DMS53 treated with DMSO at 0.1 percent for 48 hours (cell line): ENCODE data around the gene DUS1L.

Source experiments
- DNase-seq: peaks from one replicate; lab custom pipeline; 2025; ENCODE audit not compliant: unreplicated experiment; lab: John Stamatoyannopoulos, UW

Gene DUS1L

DNA sequence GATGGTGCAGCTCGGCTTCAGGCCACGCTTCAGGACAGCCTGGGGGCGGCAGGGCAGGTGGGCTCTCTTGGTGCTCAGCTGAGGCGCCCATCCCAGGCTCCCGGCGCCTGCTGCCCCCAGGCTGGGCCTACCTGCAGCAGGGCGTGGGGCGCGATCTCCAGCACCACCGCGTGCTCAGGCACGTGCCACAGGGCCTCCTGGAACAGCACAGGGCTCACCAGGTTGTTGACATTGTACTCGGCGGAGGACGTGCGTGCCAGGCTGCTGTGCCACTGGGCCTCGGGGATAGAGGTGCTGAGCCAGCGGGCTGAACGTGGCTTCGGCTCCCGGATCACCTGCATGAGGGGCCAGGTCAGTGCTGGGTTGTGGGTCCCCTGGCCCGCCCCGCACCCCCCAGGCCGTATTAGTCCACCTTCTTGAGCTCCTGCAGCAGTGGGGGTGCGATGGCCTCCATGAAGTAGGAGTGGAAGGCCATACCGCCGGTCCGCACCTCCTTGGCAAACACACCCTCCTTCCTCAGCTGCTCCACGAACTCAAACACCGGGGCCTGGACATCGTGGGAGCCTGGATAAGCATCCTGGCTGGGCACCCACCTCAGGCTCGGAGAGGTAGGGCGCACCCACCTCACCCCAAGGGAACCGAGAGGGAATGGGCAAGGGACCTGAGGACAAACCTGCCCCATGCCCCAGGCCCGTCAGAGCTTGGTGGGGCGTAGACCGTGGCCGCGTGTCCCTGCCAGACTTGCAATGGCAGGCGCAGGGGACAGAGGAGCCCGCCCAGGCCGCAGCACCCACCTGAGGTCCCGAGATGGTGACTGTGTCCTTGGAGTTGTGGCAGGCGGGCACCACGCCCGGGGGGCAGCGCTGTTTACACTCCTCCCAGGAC lies 23.5 kb upstream of the DUS1L start:
- no peak for DNase-seq

DNA sequence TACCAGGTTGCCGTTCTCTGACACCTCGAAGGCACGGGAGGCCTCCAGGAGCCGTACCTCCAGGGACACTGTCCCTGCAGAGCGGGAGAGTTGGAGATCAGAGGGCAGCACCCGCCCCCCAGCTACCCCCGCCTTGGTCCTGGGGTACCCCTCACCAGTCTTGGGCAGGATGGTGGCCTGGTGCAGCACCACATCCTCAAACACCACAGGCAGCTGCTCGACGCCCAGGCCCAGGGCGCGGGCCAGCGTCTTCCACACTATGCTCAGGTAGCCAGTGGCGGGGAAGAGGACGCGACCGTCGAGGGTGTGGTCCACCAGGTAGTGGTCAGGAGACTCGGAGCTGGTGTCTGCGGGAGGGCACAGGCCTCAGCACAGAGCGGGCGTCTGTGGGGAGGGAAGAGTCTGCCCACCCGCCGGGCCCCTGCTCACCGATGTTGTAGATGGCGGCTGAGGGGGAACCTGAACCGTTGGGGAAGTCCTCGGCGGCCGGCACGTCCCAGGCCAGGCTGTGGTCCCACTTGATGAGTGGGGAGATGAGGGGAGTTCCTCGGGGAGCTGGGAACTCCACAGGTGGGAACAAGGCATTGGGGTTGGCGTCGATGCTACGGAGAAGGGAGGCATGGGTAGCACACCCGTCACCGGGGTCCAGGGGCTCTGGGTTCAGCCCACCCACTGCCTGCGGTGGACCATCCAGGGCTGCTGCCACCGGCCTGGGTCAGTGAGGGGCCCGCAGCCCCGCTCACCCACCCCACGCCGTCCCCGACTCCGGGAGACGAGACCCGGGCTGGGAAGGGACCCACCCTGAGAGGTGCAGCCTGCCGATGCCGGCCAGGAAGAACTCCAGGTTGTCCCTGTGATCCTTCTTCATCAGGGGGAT lies 22.6 kb upstream of the DUS1L start:
- DNase-seq = no peak

DNA sequence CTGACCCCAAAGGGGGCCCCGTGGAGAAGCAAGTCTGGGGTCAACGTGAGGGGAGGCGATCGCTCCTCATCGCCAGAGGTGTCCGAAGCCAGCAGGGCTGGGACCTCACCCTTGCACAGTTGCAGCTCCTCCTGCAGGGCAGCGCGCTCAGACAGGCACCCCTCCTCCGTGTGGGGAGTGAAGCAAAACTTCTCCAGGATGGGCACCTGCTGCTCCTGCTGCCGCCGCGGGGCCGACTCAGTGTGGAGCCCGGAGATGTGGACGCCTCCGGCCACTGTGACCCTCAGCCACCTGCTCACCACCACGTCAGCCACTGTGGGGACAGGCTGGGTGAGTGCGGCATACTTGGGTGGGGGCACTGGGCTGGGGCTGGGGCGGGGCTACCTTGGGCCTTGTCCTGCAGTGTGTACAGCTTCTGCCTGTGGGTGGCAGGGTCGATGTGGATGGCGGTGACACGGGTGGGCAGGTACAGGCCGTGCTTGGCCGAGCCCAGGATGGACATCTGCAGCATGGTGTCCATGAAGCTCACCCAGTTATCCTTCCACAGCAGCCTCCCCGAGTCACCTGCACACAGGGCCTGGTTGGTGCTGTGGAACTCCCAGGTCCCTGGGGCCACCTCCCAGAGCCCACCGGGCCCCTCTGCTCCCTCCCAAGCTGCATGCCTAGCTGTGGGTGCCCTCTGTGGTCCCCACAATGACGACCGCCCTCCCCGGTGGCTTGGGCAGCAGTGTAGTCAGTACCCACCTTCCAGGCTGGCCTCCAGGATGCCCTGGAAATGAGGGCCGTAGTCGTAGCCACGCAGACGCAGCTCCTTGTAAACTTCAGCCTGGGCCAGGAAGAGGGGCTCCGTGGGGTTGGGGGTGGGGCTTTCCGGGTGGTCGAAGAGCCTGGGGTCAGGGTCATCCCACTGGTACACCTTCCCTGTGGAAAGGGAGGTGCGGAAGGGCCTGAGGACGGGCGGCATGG lies 21.6 kb upstream of the DUS1L start:
- DNase-seq = no peak

GRCh38 chr17:82085931-82086764 lies 20.5 kb upstream of the DUS1L start:
- DNase-seq = no peak

DNA sequence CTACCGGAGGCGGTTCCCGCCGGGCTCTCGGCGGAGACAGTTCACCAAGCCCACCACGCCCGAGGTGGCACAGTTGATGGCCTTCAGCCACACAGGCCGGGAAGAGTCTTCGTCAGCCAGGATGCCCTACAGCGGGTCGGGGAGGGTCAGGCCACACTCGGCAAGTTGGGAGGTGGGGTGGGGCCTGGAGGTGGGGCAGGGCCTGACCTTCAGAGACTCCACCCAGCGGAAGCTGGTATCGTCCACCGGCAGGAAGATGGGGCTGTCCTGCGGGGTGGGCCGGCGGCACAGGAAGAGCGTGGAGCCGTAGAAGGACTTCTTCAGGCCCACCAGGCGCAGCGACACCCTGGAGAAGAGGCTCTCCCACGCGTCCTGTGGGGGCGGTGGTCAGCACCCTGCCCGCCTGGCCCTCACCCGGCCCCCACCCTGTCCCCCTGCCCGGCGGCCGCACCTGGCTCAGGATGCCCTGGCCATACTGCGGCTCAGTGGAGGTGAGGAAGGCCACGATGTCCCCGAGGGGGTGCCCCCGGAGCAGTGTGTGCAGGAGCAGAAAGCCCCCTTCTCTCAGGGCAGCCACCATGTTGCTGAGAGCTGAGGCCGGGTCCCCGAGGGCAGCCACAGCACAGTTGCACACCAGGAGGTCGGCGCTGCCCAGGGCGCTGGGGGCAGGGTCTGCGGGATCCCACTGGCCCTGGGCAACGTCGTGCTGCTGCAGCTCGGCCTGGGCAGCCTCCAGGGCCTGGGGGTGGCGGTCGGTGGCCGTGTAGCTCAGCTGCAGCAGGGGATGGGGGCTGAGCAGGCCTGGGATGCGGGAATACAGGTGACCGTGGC lies 19.6 kb upstream of the DUS1L start:
- no peak for DNase-seq

DNA sequence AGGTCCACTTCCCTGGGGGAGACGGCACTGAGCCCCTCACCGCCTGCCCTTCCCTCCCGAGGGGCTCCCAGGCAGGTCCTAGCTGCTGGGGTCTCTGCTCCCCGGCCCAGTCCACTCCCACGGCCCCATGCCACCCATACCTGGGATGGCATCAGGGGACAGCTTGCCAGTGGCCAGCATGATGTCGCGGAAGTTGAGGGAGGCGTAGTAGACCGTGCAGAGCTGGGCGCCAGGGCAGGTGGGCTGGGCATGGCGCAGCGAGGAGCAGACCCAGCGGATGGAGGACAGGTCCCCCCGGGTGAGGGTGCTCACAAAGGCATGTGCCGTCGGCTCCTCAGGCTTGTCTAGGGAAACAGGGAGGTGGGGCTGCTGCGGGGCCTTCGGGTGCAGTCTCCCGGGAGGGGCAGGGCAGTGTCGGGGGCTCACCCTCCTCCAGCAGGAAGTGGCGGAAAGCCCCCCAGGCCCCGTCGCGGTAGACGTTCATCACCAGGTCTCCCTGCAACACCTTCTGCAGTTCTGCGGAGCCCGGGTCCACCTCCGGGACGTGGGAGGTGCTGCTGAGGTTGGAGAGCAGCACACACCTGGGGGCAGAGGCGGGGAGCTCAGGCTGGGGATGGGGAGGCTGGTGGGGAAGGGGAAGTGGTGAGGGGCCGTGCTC lies 18.9 kb upstream of the DUS1L start:
- DNase-seq = no peak

DNA sequence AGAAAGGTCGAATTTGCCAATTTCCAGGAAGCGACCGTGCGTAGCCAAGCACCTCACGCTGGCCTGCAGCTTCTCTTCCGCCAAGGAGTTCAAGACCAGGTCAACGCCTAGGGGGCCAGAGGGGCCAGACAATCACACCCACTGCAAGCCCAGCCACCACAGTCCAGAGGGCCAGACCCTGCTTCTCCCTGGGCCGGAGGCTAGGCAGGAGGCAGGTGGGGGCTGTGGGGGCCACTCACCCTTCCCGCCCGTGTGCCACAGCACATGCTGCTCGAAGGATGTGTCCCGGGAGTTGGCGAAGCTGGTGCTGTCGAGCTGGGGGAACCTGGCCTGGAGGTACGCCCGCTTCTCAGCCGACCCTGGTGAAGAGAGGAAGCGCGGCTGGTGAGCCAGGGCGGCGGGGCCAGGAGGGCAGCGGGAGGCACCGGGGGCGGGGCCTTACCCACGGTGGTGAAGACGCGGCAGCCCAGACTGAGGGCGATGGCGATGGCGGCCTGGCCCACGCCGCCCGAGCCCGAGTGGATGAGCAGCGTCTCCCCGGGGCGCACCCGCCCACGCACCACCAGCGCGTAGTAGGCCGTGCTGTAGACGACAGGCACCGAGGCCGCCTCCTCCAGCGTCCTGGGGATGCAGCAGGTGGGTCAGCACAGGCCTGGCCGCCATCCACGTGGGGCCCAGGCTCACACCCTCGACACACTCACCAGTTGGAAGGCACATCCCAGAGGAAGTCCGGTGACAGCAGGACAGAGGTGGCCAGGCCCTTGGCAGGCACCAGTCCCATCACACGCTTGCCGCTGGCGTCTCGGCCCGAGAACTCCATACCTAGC lies 18.1 kb upstream of the DUS1L start:
- no peak for DNase-seq

- DNase-seq = no peak
These were observed 17.4 kb upstream of the DUS1L start for GRCh38 chr17:82083009-82083408.

- no peak for DNase-seq
These were observed 16.9 kb upstream of the DUS1L start for GRCh38 chr17:82082456-82082855.

GRCh38 chr17:82081966-82082365 lies 16.4 kb upstream of the DUS1L start:
- DNase-seq = no peak

DNA sequence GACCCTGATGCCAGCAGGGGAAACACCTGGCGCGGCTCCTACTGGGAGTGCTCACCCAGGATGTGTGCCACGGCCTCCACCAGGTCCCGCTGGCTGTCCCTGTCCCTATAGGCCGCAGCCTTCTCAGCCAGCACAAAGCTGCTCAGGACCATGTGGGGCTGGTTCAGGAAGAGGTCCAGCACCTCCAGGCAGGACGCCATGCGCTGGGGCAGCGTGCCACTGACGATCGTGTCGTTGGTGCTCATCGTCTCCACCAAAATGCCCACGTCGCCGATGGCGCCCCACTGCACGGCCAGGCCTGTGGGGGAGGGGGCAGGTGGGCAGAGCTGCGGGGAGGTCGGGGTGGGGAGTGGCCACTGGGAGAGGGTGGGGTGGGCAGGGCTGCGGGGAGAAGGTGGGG lies 15.9 kb upstream of the DUS1L start:
- no peak for DNase-seq

DNA sequence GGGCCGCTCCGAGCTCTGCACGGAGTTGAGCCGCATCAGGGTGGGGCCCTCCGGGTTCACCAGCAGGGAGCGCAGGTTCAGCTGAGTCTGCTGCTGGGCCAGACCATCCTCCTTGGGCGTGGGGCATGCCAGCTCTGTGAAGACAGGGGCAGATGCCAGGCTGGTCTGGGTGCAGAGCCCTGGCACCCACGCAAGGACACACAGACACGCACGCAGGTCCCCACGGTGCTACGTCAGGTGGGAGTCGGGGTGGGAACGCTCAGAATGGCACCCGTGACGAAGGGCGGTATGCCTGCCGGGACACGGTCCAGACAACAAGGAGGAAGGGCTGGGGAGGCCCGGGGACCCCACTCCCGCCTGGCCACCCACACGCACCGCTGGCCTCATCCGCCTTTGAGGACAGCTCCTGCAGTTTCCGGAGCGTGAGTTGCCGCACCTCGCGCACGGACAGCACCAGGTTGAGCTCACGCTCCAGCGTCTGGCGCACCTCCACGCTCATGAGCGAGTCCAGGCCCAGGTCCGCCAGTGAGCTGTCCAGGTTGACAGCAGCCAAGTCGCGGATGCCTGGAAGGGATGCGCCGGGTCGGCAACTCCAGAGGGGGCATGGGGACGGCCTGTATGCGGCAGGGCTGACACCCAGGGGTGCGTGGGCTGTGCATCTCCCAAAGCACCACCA lies 15.3 kb upstream of the DUS1L start:
- DNase-seq = no peak

- no peak for DNase-seq
These were observed 14.6 kb upstream of the DUS1L start for GRCh38 chr17:82080048-82080788.

GRCh38 chr17:82079001-82079677 lies 13.5 kb upstream of the DUS1L start:
- DNase-seq = no peak

DNA sequence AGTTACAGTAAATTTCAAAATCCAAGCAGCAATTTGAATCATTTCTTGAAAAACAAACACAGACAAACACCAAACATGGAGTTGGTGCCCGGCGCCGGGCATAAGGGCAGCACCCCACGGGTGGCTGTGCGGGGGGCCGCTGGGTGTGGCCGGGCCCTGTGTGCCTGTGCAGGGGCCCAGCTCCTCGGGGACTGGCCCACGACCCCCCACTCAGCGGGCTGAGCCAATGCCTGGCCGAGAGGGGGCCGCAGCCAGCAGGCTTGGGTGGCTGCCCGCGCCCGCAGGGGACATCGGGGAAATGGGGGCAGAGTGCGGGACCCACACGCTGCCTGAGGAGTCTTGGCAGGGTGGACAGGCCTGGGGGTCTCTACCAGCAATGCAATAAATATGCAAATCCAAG lies 12.8 kb upstream of the DUS1L start:
- DNase-seq = no peak
